ENCODE measurements around the gene ADAM20. TPM values are rescaled to one million over a fixed set of nuclear protein-coding genes. Genes with fewer than 3 reads are reported as not detected.

Gene ADAM20
- total and polyA plus RNA-seq, 4 donors = 0.01 to 2.6 (median 0.17) TPM

DNA sequence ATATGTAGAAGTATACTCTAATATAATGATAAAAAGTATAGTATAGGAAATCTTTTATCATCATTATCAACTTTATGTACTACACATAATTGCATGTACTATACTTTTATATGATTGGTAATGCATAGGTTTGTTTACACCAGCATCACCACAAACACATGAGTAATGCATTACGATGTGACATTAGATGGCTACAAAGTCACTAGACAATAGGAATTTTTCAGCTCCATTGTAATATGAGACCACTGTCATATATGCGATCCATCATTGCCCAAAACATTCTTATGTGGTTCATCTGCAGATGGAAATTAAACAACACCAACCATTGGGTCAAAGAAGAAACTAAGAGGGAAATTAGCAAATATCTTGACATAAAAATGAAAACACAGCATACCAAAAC lies 4.4 kb downstream of the ADAM20 start (continued):
- no peak for TF ChIP-seq CTCF (IDR thresholded peaks at IDR 0.05; ENCODE audit: low read depth, low read length, missing input control)
- TF ChIP-seq SP1 (IDR thresholded peaks at IDR 0.05) = no peak
- no peak for TF ChIP-seq FOXA1 (IDR thresholded peaks at IDR 0.05)
- TF ChIP-seq FOXA2 (IDR thresholded peaks at IDR 0.05) = no peak
- TF ChIP-seq, protein P1, sequence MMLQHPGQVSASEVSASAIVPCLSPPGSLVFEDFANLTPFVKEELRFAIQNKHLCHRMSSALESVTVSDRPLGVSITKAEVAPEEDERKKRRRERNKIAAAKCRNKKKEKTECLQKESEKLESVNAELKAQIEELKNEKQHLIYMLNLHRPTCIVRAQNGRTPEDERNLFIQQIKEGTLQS (IDR thresholded peaks at IDR 0.05) = no peak
- TF ChIP-seq JUND (IDR thresholded peaks at IDR 0.05) = no peak
- no peak for TF ChIP-seq NR2F2 (IDR thresholded peaks at IDR 0.05)
- TF ChIP-seq RAD21 (IDR thresholded peaks at IDR 0.05) = no peak
- TF ChIP-seq TAF1 (conservative IDR thresholded peaks at IDR 0.05) = no peak
- no peak for TF ChIP-seq EGR1 (IDR thresholded peaks at IDR 0.05; ENCODE audit: low read depth in 2 of 2)

- peaks cover 0 to 12% (median 6%) of the 10 kb centered on the region in 4 donors for H3K36me3 ChIP-seq (ENCODE audit: control insufficient read depth in 4 of 4, insufficient read depth in 3 of 4, low read depth in 1 of 4, low read length in 3 of 4)
- H3K9me3 ChIP-seq (ENCODE audit: control insufficient read depth in 4 of 4, low read length in 3 of 4) = no peaks in the 10 kb centered on the region
- no peak for DNase-seq (ENCODE audit: low spot score)
- TF ChIP-seq, protein P2, sequence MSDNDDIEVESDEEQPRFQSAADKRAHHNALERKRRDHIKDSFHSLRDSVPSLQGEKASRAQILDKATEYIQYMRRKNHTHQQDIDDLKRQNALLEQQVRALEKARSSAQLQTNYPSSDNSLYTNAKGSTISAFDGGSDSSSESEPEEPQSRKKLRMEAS (IDR thresholded peaks at IDR 0.05) = no peak
- TF ChIP-seq HNF4A (conservative IDR thresholded peaks at IDR 0.05) = no peak
- TF ChIP-seq, protein P3, sequence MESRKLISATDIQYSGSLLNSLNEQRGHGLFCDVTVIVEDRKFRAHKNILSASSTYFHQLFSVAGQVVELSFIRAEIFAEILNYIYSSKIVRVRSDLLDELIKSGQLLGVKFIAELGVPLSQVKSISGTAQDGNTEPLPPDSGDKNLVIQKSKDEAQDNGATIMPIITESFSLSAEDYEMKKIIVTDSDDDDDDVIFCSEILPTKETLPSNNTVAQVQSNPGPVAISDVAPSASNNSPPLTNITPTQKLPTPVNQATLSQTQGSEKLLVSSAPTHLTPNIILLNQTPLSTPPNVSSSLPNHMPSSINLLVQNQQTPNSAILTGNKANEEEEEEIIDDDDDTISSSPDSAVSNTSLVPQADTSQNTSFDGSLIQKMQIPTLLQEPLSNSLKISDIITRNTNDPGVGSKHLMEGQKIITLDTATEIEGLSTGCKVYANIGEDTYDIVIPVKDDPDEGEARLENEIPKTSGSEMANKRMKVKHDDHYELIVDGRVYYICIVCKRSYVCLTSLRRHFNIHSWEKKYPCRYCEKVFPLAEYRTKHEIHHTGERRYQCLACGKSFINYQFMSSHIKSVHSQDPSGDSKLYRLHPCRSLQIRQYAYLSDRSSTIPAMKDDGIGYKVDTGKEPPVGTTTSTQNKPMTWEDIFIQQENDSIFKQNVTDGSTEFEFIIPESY (IDR thresholded peaks at IDR 0.05) = no peak
- no peak for TF ChIP-seq CTCF (IDR thresholded peaks at IDR 0.05; ENCODE audit: low read depth, low read length, missing input control)
- no peak for TF ChIP-seq FOXA2 (IDR thresholded peaks at IDR 0.05)
- TF ChIP-seq SP1 (IDR thresholded peaks at IDR 0.05) = no peak
- TF ChIP-seq GABPA (IDR thresholded peaks at IDR 0.05 in 1 of 2, conservative IDR thresholded peaks at IDR 0.05 in 1 of 2) = no peak
- TF ChIP-seq, protein P4, sequence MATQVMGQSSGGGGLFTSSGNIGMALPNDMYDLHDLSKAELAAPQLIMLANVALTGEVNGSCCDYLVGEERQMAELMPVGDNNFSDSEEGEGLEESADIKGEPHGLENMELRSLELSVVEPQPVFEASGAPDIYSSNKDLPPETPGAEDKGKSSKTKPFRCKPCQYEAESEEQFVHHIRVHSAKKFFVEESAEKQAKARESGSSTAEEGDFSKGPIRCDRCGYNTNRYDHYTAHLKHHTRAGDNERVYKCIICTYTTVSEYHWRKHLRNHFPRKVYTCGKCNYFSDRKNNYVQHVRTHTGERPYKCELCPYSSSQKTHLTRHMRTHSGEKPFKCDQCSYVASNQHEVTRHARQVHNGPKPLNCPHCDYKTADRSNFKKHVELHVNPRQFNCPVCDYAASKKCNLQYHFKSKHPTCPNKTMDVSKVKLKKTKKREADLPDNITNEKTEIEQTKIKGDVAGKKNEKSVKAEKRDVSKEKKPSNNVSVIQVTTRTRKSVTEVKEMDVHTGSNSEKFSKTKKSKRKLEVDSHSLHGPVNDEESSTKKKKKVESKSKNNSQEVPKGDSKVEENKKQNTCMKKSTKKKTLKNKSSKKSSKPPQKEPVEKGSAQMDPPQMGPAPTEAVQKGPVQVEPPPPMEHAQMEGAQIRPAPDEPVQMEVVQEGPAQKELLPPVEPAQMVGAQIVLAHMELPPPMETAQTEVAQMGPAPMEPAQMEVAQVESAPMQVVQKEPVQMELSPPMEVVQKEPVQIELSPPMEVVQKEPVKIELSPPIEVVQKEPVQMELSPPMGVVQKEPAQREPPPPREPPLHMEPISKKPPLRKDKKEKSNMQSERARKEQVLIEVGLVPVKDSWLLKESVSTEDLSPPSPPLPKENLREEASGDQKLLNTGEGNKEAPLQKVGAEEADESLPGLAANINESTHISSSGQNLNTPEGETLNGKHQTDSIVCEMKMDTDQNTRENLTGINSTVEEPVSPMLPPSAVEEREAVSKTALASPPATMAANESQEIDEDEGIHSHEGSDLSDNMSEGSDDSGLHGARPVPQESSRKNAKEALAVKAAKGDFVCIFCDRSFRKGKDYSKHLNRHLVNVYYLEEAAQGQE (IDR thresholded peaks at IDR 0.05) = no peak
- no peak for TF ChIP-seq EGR1 (IDR thresholded peaks at IDR 0.05; ENCODE audit: low read depth in 2 of 2)
- no peak for TF ChIP-seq JUND (IDR thresholded peaks at IDR 0.05)
- TF ChIP-seq, protein P1 (IDR thresholded peaks at IDR 0.05) = no peak
- no peak for TF ChIP-seq FOXA1 (IDR thresholded peaks at IDR 0.05)
- no peak overlapping the region for H3K4me3 ChIP-seq (ENCODE audit: low read depth in 1 of 3, low read length in 3 of 3)
- no peaks in the 10 kb centered on the region for H3K27me3 ChIP-seq (ENCODE audit: control insufficient read depth in 4 of 4, insufficient read depth in 4 of 4, low read length in 3 of 4)
- H3K4me1 ChIP-seq (ENCODE audit: control insufficient read depth in 4 of 4, insufficient read depth in 4 of 4, low read length in 3 of 4) = no peaks in the 10 kb centered on the region
- H3K27ac ChIP-seq (ENCODE audit: low read depth in 1 of 2, low read length in 2 of 2) = no peak overlapping the region
- H3K9ac ChIP-seq (ENCODE audit: low read depth in 1 of 2, low read length in 2 of 2) = no peak overlapping the region
- WGBS = 93% methylated on average over 2 of the region's 2 CpGs
Observed at GRCh38 chr14:70527501-70528105, 7.2 kb downstream of the ADAM20 start.
